Lung (tissue), 12 donors: ENCODE measurements around the gene ZKSCAN5. TPM values are rescaled to one million over a fixed set of nuclear protein-coding genes. Genes with fewer than 3 reads are reported as not detected.

Experiments used
- ATAC-seq: fragments of 200-7000 bp; cut with Tn5 transposase; one replicate; pipeline ENCODE4 v1.9.1; 2020; ENCODE audit warnings: moderate number of reproducible peaks; ENCODE audit not compliant: insufficient read depth, low FRiP score
- DNase-seq, 3 donors: peaks; one replicate each; pipeline ENCODE4 v3.0.0-alpha.2; 2013 to 2017
- H3K27ac ChIP-seq, 2 donors: one replicate each; pipeline ENCODE4 v1.5.1; 2013; ENCODE audit warnings: mild to moderate bottlenecking in 2 of 2, moderate library complexity in 2 of 2, control low read depth in 1 of 2, inconsistent platforms in 1 of 2, low read depth in 1 of 2, low read length in 1 of 2
- H3K27me3 ChIP-seq, 3 donors: one replicate each; pipeline ENCODE4 v1.5.1; 2013; ENCODE audit warnings: low read length in 2 of 3; ENCODE audit not compliant: control insufficient read depth in 3 of 3, insufficient read depth in 3 of 3
- H3K36me3 ChIP-seq, 4 donors: one replicate each; pipeline ENCODE4 v1.5.1; 2013; ENCODE audit warnings: low read length in 4 of 4, mild to moderate bottlenecking in 1 of 4, moderate library complexity in 1 of 4; ENCODE audit not compliant: control insufficient read depth in 4 of 4, insufficient read depth in 4 of 4
- H3K4me1 ChIP-seq, 5 donors: one replicate each; pipeline ENCODE4 v1.5.1; 2013; ENCODE audit warnings: low read length in 5 of 5, mild to moderate bottlenecking in 2 of 5, moderate library complexity in 1 of 5; ENCODE audit not compliant: control insufficient read depth in 5 of 5, insufficient read depth in 5 of 5
- H3K4me3 ChIP-seq: one replicate; pipeline ENCODE4 v1.5.1; 2013; ENCODE audit warnings: mild to moderate bottlenecking, control low read depth, moderate library complexity
- H3K9ac ChIP-seq, 2 donors: one replicate each; pipeline ENCODE4 v1.5.1; 2013; ENCODE audit warnings: low read length in 2 of 2, control low read depth in 1 of 2; ENCODE audit not compliant: insufficient read depth in 1 of 2
- H3K9me3 ChIP-seq, 4 donors: one replicate each; pipeline ENCODE4 v1.5.1; 2013; ENCODE audit warnings: low read length in 3 of 4, mild to moderate bottlenecking in 1 of 4, moderate library complexity in 1 of 4; ENCODE audit not compliant: control insufficient read depth in 4 of 4, insufficient read depth in 3 of 4
- WGBS, 2 donors: extraction: QIAGEN DNeasy Blood & Tissue Kit; methylation state at CpG; one replicate each; pipeline ENCODE4 v1.1.7; 2013; 5-methylcytosine and 5-hydroxymethylcytosine counted together
- polyA plus RNA-seq, 2 donors: library from polyadenylated mRNA; stranded (reverse); fragments of 200-250 nt; gene quantifications; one replicate each; pipeline ENCODE4 v1.2.1, GENCODE V29; 2013
- total RNA-seq, 2 donors: library from RNA; depleted of rRNA in 1 of 2; stranded (reverse); fragments of >200 nt in 1 of 2; gene quantifications; one replicate each; pipeline ENCODE4 v1.2.1, GENCODE V29; 2014 to 2021
- TF ChIP-seq, protein P1 (sequence below): IDR thresholded peaks from 2 replicates; pipeline ENCODE4 v1.5.1; 2012; ENCODE audit warnings: mild to moderate bottlenecking; ENCODE audit errors: control extremely low read depth, extremely low read depth
- donor health status: control.
- donor health status: control.
- donor health status: Bipolar disorder and iron deficiency.
- donor health status: healthy.
- donor health status: DM: yes; HTN: yes; CAD: no.

Gene ZKSCAN5
- total and polyA plus RNA-seq, 4 donors = 3.1 to 9.7 (median 6.2) TPM

- Histone ChIP-seq H3K27ac (no peak overlapping the region), H3K4me3 (no peak overlapping the region), H3K9ac (peak overlapping the region in 1 of 2 donors; percentile 3), H3K27me3 (no peaks in the 10 kb centered on the region), H3K9me3 (no peaks in the 10 kb centered on the region), H3K4me1 (peaks cover 0 to 11% (median 5%) of the 10 kb centered on the region in 5 donors), H3K36me3 (peaks cover 3 to 40% (median 37%) of the 10 kb centered on the region in 4 donors)
- TF ChIP-seq, protein P1, sequence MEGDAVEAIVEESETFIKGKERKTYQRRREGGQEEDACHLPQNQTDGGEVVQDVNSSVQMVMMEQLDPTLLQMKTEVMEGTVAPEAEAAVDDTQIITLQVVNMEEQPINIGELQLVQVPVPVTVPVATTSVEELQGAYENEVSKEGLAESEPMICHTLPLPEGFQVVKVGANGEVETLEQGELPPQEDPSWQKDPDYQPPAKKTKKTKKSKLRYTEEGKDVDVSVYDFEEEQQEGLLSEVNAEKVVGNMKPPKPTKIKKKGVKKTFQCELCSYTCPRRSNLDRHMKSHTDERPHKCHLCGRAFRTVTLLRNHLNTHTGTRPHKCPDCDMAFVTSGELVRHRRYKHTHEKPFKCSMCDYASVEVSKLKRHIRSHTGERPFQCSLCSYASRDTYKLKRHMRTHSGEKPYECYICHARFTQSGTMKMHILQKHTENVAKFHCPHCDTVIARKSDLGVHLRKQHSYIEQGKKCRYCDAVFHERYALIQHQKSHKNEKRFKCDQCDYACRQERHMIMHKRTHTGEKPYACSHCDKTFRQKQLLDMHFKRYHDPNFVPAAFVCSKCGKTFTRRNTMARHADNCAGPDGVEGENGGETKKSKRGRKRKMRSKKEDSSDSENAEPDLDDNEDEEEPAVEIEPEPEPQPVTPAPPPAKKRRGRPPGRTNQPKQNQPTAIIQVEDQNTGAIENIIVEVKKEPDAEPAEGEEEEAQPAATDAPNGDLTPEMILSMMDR = no peak
- DNase-seq (no peak), ATAC-seq (no peak)
- 79 to 88% methylated on average over 11 of the region's 11 CpGs for WGBS, 2 donors
Measured at GRCh38 chr7:99460651-99461050, 43.8 kb upstream of the ZKSCAN5 start.

- Histone ChIP-seq H3K9ac (no peak overlapping the region), H3K4me3 (no peak overlapping the region), H3K27me3 (no peaks in the 10 kb centered on the region), H3K36me3 (peaks cover 3 to 38% (median 32%) of the 10 kb centered on the region in 4 donors), H3K4me1 (peaks cover 0 to 11% (median 5%) of the 10 kb centered on the region in 5 donors), H3K9me3 (no peaks in the 10 kb centered on the region), H3K27ac (no peak overlapping the region)
- no peak for DNase-seq
- 87 to 93% methylated on average over 2 of the region's 2 CpGs for WGBS, 2 donors
- TF ChIP-seq, protein P1 = no peak
- ATAC-seq = no peak
Measured at GRCh38 chr7:99461221-99461620, 43.2 kb upstream of the ZKSCAN5 start.

- TF ChIP-seq, protein P1 = no peak
- Histone ChIP-seq H3K27me3 (no peaks in the 10 kb centered on the region), H3K9ac (peak overlapping the region; percentile 84 to 97), H3K4me1 (peaks cover 0 to 12% (median 5%) of the 10 kb centered on the region in 5 donors), H3K27ac (peak overlapping the region; percentile 86 to 91), H3K36me3 (peaks cover 0 to 12% (median 4%) of the 10 kb centered on the region in 4 donors), H3K9me3 (no peaks in the 10 kb centered on the region), H3K4me3 (peak overlapping the region; percentile 83)
- ATAC-seq (no peak), DNase-seq (no peak)
- 4 to 5% methylated on average over 9 of the region's 9 CpGs for WGBS, 2 donors
Measured at GRCh38 chr7:99465421-99465768, 39.1 kb upstream of the ZKSCAN5 start.

DNA sequence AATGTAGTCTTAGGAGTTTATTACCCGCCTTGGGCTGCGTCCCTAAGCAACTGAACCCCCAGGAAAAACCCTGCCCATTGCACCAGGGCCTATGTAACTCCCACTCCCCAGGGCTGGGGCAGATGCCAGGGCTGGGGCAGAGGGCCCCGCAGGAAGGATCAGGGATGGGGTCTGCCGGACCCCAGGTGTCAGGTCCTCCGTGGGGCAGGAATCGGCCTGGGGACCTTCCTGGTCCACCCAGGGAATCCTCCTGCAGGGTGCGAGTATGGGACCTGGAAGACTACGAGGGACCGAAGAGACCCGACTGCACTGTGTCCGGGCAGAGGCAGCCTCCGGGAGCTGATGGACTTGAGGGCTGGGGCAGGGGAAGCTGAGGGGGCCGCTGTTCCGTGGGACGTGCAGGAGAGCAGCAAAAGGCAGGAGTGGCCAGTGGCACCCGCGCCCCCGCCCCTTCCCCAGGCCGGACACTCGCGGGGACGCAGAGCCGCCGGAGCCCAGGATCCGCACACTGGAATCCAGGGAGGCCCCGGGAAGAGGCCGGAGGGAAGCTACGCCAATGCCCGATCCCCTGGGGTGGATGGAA lies 36.0 kb upstream of the ZKSCAN5 start:
- TF ChIP-seq, protein P1 = no peak
- H3K9me3 ChIP-seq = no peaks in the 10 kb centered on the region
- no peak overlapping the region for H3K9ac ChIP-seq
- no peaks in the 10 kb centered on the region for H3K27me3 ChIP-seq
- DNase-seq = no peak
- no peak for ATAC-seq
- H3K4me1 ChIP-seq = peaks cover 0 to 14% (median 7%) of the 10 kb centered on the region in 5 donors
- peaks cover 0 to 5% (median 1%) of the 10 kb centered on the region in 4 donors for H3K36me3 ChIP-seq
- WGBS, 2 donors = 88 to 91% methylated on average over 29 of the region's 29 CpGs
- H3K4me3 ChIP-seq = no peak overlapping the region
- H3K27ac ChIP-seq = no peak overlapping the region
